ENCODE data around the gene ADARB2.

Gene ADARB2

DNA sequence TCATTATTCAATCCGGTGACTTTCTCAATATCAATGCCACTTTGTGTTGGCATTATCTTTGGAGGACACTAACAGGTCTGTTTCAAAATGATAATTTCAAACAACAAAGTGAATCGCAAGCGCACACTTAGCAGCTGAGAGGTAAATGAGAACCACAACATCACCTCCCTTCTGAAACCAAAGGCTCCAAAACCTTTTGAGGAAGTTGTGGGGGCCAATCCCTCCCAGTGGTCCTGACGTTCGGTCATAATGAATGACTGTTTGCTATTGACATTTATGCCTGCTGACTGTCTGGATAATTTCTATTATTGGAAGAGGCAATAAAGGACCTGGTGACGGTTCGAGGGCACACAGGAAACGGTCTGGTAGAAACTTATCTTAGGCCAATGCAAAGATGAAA is 1.8 kb downstream of the ADARB2 start:
- no peak for DNase-seq (ENCODE audit: low read depth)

DNA sequence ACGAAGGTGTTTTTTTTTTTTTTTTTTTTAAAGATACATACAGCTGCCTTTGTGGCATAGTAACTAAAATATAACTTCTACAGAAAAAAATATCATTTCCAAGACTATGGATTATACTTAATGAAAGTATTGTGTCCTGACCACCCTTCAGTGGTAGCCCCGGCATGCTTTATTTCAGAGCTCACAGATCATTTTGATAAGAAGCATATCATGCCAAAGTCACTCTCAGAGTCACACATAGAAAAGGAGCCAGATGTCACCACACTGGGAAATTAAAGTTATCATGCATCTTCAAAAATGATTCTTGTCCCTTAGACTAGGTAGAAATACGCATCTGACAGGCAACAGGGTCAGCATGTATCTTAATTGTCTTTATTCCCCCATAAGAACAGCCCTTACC is 3.0 kb downstream of the ADARB2 start:
- DNase-seq (ENCODE audit: low read depth) = no peak

DNA sequence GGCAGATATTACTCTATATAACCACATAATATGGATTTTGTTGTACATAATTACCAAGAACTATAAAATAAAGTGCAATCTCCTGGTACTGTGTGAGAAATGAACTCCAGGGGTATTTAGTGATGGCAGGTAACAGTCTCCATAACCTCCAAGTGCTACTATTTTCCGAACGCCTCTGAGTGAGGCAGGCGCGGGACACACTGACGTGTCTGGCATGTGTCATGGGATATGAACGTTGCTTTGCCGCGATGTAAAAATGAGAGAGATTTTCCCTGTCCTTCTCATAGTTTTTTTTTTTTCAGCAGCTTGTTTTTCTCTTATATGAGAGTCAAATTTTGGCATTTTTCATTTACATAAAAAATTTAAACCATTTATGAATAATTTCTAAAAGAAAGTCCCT is 3.6 kb downstream of the ADARB2 start:
- DNase-seq (ENCODE audit: low read depth) = no peak

DNA sequence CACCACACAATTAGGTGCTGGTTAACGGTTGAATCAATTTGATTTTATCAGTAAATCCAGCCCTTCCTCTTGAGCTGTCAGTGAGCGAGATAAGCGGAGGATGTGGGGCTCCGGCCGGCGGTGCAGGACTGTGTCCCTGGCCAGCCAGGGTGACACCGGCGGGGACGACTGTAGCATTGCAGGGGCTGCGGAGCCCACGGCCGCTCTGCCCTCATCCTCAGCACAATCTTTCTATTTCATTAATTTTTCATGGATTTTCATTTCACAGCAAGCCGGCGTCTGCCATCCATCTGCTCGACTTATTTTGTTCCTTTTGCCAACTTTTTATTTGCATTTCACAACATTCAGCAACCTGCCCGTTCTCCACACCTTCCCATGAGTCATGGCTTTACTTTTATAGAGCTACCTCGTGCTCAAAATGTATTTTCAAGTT is 4.7 kb downstream of the ADARB2 start:
- no peak for DNase-seq (ENCODE audit: low read depth)

DNA sequence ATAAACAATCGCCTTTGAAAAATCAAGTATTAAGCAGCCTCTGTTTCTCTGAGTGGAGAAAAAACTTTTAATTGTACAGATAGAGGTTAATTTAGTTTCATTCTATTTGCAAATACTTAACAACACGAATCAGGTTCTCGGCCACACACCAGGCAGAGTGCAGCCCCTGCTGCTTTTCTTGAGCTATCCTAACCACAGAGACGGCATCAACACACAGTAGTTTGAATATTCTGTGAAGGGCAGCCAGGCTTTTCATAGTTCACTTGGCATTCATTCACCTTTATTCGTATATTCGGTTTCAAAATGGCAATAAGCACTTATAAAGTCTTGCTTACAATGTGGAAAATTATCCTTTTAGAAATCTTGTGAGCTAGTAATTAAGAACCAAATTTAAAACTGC is 5.7 kb downstream of the ADARB2 start:
- no peak for DNase-seq (ENCODE audit: low read depth)

DNA sequence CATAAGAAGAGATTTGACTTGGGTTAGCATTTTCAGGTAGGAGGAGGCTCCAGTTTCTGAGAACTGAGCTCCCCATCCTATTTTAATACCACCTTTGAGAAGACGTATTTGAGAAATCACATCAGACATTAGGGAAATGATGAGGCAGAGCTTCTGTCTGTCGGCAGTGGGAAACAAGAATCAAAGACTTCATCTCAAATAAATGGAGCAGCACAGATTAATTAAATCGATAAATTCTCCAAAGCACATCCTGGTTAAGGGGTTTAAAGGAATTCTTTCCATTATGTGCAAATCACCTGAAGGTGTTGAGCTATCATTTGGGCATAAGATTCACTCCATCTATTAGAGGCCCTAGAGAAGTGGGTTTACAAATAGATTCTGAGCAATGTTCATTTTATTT is 7.6 kb downstream of the ADARB2 start:
- no peak for DNase-seq (ENCODE audit: low read depth)

DNA sequence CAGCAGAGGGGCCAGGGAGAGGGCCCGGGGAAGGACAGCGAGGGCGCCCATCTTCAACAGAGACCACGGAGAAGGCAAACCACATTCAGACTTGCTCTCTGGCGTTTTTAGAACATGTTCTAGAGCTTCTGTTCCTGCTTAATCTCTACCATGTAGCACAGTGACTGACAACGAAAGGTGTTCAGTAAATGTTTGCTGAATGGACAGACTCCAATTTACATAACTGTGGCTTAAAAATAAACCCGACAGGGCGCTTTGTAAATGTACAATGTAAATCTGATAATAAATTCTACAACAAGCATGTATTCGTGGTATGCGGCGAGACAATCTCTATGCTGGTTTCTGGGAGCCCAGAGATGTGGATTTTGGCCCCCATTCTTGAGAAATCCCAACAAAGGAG is 10.5 kb downstream of the ADARB2 start:
- no peak for DNase-seq (ENCODE audit: low read depth)

DNA sequence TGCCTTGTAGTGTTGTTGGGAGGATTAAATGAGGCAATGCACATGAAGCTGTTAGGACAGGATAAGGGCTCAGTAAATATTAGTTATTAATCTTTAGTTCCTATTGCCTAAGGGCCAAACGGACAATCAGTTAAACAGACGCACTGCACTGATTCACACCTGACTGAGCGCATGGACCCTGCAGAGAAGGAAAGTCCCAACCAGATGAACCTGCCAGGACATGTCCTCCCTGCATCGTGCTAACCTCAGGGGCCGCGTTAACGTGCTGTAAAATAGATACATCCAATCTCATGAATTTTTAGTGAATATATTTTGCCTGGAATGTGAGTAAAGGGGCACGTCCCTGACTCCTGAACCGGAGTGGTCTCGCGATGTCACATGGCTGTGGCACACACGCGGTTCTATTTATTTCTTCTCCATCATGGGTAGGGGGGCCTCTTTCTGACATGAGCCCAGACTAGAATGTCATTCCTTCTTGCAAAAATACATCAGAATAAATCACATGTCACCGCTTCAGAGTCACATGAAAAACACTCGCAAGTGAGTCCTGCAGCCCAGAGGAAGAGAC is 12.3 kb downstream of the ADARB2 start:
- no peak for DNase-seq (ENCODE audit: low read depth)

DNA sequence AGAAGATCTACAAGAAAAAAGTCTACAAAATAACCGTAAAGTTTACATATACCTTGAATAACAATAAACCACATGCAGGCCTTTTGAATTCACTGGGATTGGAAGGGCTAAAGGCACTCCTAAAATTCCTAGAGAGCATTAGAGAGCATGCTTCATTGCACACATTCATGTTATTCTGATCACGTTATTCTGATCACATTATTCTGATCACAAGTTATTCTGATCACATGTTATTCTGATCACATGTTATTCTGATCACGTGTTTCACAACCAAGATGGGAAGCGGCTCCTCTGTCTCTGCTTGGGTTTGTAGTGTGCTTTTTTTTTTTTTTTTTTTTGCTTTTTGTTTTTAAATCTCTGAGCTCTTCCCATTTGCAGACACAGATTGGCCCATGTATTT is 20.5 kb downstream of the ADARB2 start:
- DNase-seq (ENCODE audit: low read depth) = no peak

DNA sequence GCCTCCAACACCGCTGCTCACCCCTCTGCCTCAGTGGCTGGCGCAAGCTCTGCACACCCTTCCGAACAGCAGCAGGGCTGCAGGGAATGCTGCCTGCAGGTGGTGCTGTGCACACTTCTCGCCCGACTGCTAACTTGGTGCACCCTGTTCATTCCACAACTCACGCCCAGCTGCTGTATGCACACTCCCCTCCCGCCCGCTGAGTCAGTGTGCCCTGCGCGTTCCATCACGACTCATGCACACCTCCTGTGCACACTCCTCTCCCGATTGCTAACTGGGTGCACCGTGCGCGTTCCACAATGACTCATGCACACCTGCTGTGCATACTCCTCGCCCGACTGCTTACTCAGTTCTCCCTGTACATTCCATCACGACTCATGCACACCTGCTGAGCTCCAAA is 21.5 kb downstream of the ADARB2 start:
- no peak for DNase-seq (ENCODE audit: low read depth)

DNA sequence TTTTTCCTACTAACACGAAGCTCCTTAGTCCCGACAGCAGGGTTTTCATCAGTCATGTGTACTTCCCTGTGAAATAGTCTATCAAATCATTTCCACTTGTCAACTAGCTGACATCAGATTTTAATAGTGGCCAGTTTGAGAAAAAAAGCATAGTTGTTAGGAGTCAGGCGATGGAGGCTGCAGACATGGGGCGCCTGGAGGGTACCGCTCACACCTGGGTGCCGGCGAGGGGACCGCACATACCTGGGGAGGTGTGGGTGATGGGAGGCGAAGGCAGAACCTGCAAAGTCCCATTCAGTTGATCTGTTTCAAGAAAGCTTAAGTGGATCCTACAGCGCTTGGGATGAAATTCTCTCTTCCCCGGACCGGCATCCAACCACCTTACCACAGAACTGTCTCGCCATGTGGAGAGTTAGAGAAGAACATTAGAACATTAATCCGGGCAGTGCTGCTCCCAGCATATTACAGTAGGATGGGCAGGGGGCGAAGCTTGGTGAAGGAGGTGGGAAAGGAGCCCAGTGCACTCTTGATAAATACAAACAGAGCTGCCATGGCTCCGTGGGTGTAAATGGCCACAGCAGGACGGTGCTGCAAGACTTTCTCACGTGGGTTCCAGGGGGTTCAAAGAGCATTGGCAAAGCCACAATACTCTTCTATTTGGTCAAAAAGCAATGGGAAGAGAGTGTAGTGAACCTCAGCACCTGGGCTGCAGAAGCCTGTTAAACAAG is 24.2 kb downstream of the ADARB2 start:
- DNase-seq (ENCODE audit: low read depth) = no peak

DNA sequence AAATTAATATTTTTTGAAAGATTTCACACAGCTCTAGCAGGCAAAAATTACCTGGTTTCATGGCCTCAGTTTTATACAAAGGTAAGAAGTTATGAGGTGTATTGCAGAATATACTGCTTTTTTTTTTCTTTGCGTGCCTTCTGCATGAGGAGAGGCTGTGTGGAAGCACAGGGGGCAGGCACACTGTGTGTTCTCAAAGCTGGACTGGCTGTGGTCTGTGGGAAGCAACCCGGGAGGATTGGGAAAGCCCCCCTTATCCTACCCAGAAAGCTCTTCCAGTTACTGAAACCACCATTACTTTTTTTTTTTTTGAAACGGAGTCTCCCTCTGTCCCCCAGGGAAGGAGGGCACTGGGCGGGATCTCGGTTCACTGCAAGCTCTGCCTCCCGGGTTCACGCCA is 25.0 kb downstream of the ADARB2 start:
- DNase-seq (ENCODE audit: low read depth) = no peak

DNA sequence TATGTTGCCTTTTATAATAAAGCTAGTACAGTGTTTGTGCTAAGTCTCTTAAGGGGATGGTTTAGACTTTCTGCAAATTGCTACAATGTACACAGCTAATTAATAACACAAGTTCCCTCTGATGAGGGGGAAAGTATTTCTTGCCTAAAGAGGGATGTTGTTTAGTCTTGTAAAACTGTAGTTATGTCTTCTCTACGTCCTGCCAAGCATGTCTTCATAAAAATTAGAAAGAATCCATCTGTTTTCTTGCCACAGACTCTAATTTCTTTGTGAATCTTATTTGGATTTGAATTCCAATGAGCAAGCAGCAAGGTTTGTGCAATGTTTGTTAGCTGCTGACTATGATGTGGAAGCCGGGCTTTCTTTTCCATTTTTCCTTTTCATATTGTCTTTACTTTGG is 28.2 kb downstream of the ADARB2 start:
- no peak for DNase-seq (ENCODE audit: low read depth)

DNA sequence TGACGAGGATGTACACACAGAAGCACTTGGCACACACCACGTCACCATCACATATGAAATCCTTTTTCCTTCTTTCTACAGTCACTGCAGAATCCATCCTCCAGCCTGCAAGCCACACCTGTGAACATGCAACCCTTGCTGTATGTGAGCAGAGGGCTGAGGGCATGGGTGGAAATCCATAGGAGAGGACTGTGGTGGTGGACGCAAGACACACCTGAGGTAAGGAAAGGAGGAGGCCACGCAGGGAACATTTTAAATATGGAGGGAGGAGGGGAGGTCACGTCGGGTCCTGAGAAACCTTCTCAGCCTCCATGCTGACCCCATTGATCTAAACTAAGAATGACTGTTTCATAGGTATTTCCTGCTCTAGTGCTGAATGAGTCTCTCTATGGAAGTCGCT is 28.6 kb downstream of the ADARB2 start:
- DNase-seq (ENCODE audit: low read depth) = no peak

DNA sequence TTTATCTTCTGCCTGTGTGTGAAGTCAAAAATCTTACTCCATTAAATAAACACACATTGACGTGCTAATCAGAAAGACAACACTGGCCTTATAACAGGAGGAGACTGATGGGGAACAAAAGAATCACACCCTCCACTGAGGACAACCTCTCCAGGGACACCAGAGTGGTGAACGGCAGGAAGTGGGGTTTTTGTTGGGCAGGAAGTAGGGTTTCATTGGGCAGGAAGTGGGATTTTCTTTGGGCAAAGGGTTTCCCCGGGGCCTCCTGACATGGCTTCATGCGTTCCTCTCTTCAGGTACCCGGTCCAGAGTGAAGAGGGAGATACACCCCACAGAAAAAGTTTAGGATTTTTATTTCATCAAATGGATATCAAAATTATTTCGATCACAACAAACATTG is 30.6 kb downstream of the ADARB2 start:
- no peak for DNase-seq (ENCODE audit: low read depth)

DNA sequence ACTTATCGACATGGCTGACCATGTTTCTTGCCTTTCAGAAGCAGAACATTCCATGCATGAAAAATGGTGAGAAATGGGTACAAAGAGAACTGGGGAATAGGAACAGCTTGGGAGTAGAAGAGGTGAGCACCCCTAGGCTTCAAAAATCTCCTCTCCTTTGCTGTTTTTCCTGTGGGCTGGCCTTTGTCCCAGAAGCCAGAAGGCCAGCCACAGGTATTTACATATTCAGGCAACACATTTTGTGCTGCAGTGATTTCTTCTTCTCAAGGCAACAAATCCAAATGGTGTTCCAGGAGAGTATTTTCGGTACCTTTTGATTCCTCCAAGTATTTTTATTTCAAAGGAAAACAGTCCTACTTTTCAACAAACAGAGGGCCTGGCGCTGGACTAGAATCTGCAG is 31.1 kb downstream of the ADARB2 start:
- DNase-seq (ENCODE audit: low read depth) = no peak

DNA sequence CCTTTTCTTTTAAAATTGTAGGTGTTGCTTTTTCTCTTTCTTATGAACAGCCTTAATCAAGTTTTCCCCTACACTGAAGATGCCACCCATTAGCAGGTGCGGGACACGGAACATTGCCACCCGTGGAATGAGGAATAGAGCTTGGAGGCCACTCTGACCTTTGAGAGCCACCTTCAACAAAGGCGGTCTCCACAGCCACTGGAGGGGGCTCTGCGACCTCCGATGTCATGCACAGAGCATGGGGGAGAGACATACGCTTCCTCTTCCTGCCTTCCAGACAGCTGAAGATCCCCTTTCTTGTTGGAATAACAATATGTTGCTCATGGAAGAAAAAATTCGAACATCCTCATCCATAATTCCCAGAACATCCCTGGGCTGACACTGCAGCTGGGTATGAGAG is 39.1 kb downstream of the ADARB2 start:
- no peak for DNase-seq (ENCODE audit: low read depth)

DNA sequence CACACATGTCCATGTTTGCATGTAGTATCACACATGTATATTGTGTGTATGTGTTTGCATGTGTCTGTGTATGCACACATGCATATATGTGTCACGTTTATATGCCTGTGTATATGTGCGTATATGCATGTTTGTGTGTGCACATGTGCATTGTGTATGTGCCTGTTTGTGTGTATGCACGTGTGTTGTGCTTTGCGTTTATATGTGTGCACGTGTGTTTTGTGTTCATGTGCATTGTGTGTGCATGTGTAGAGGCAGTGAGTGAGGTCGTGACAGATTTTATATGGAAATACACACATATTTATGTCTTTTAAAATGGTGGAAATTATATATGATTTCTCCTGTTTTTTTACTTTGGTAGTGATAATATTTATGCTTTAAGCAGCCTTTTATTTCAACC is 41.2 kb downstream of the ADARB2 start:
- no peak for DNase-seq (ENCODE audit: low read depth)

DNA sequence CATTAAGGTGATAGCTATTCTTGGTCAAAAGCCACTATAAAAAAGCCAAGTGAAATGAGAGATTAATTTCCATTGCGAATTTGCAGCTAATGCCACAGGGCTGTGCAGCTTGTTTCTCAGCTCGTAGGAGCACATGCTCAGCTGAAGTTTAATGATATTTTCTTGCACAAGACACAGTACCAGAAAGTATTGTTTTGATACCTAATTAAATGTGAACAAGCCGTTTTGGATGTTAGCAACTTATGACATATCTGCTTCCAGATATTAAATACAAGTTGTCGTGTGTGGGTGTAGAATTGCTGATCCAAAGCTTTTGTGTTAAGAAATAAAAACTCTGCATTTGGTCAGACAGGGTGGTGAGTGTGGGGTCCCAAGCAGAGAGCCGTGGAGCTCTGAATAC is 47.2 kb downstream of the ADARB2 start:
- DNase-seq (ENCODE audit: low read depth) = no peak

DNA sequence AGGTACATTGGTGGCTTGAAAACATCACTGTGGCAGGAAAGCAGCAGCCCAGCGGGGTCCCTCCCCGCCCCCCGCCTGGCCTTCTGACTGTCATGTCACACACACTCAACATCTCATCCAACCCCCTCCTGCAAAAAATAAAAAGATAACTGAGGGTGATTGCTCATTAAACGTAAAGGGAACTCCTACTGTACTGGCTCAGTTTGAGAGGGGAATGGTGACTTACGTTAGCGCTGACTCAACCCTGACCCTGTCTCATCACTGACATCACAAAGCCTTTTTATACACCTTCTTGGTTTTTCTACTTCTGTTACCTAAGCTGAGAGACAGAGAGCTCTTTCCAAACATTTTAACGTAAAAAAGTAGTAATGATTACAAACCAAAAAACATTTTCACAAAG is 48.8 kb downstream of the ADARB2 start:
- no peak for DNase-seq (ENCODE audit: low read depth)

DNA sequence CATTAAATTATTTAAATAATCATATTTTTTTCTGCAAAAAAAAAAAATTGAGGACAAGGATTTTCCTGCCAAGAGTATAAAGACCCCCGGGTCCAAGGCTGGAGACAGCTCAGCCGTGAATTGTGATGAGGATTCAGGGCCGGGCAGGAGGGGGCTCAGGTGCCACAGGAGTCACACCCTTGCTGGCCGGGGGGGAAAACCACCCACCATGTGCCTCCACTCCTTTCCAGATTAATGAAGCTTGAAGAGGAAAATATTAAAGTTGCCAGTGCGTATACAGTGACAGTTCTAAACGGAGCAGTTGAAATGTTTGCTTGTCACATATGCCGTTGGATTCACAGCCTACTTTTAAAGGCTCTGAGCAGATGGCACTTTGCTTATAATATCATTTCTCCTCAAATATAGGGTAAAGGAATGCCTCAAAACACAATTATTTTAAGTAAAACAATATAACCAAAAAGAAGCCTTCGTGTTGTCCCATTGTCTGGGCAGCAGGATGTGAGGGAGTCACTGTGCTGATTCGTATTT is 49.6 kb downstream of the ADARB2 start:
- DNase-seq (ENCODE audit: low read depth) = no peak

DNA sequence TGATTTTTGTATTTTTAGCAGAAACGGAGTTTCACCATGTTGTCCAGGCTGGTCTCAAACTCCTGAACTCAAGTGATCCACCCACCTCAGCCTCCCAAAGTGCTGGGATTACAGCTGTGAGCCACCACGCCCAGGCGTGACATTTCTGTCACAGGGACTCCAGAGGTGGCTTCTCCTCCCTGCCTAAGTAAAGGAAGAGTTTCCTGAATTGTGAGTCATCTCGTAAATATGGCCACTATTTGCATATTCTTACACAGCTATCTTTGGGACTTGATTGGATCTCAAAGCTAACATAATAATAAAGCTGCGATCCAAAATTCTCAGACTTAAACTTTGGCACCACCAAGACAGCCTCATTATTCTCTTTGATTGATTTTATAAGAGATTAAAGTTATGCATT is 50.1 kb downstream of the ADARB2 start:
- no peak for DNase-seq (ENCODE audit: low read depth)

DNA sequence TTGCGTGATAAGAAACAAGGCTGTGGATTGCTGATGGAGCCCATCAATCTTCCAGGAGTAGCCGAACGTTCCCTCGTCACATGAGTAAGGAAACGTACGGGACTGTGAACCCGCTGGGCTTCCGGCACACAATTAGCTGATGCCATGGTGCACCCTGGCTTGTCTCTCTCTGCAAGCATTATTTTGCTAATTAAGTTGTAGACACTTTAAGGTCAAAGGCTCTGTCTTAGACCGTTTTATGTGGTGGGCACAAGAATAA is 50.9 kb downstream of the ADARB2 start:
- DNase-seq (ENCODE audit: low read depth) = no peak

DNA sequence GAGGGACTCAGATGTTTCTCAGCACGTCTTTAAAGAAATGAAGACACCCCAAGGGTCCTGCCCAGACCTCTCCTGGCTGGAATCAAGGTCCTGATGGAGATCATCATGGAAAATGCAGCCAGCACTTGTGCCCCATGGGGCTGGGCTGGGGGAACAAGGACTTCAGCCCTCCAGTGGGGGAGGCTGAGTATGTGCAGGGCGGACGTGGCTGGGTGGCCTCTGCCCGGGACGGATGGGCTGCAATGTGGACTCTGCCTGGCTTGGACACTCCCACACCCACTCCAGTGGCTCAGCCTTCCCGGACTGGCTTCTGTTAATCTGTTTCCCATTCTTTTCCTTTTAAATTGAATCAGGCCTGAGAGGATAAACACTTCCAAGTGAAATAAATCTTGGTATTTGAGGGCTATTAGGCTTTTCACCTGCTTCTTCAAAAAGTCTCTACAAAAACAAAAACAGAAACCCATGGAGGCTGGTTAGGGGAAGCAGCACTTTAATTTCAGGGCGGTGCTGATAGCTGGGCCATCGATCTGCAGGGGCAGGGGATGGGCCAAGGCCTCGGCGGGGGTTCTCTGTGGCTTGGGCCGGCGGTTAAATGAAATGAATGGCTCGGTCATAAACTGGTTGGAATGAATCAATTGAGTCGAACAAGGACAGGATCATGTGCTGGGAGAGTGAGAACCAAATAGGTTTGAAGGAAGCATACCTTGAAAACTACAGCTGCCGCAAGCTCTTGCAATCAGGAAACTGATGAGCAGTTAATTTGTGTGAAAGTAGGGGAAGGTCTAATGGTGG is 51.4 kb downstream of the ADARB2 start:
- DNase-seq (ENCODE audit: low read depth) = no peak

Measured in activated T-helper 9 cell treated with anti-CD3 and anti-CD28 coated beads, Interleukin-2, amount 50 U/mL, for 16 hours (primary cell).